HG03066 (cell line): ENCODE results near the gene FAM53A.

ENCODE experiments used
- ATAC-seq: cut with Tn5 transposase; IDR thresholded peaks from one replicate; pipeline ENCODE4 v1.9.1; 2021; ENCODE audit warnings: low read depth; ENCODE audit not compliant: unreplicated experiment

FAM53A gene

GRCh38 chr4:1626151-1626550 lies 58.0 kb downstream of the FAM53A start:
- ATAC-seq, result no peak

- no peak for ATAC-seq
These were observed 58.4 kb downstream of the FAM53A start for GRCh38 chr4:1625600-1626138.

- no peak for ATAC-seq
These were observed 59.6 kb downstream of the FAM53A start for GRCh38 chr4:1624519-1624910.

- ATAC-seq, result no peak
These were observed 60.1 kb downstream of the FAM53A start for GRCh38 chr4:1623821-1624518.

GRCh38 chr4:1623400-1623799 lies 60.7 kb downstream of the FAM53A start:
- ATAC-seq, result no peak

GRCh38 chr4:1622956-1623355 lies 61.2 kb downstream of the FAM53A start:
- no peak for ATAC-seq

- ATAC-seq, result no peak
These were observed 61.9 kb downstream of the FAM53A start for GRCh38 chr4:1622238-1622637.

GRCh38 chr4:1621526-1621925 lies 62.6 kb downstream of the FAM53A start:
- no peak for ATAC-seq

GRCh38 chr4:1619151-1619672 lies 64.9 kb downstream of the FAM53A start:
- no peak for ATAC-seq

GRCh38 chr4:1618438-1618837 lies 65.7 kb downstream of the FAM53A start:
- ATAC-seq, result no peak

GRCh38 chr4:1616557-1616930 lies 67.6 kb downstream of the FAM53A start:
- ATAC-seq, result no peak

- no peak for ATAC-seq
These were observed 68.1 kb downstream of the FAM53A start for GRCh38 chr4:1615786-1616556.

- ATAC-seq, result no peak
These were observed 69.1 kb downstream of the FAM53A start for GRCh38 chr4:1614854-1615595.

GRCh38 chr4:1614502-1614853 lies 69.6 kb downstream of the FAM53A start:
- no peak for ATAC-seq

- ATAC-seq, result no peak
These were observed 70.1 kb downstream of the FAM53A start for GRCh38 chr4:1614049-1614448.

- ATAC-seq, result no peak
These were observed 71.0 kb downstream of the FAM53A start for GRCh38 chr4:1613099-1613495.

GRCh38 chr4:1612278-1613098 lies 71.6 kb downstream of the FAM53A start:
- ATAC-seq, result no peak

- no peak for ATAC-seq
These were observed 72.6 kb downstream of the FAM53A start for GRCh38 chr4:1611501-1611870.

GRCh38 chr4:1610791-1611500 lies 73.2 kb downstream of the FAM53A start:
- no peak for ATAC-seq
